ENCODE results near the gene ACVR1C.
A peak's percentile ranks its signal among the peaks of the same experiment; 100 is the strongest.

The ACVR1C gene

GRCh38 chr2:157497638-157498314 is 130.9 kb downstream of the ACVR1C start:
- DNase-seq (ENCODE audit: low read depth) = no peak

GRCh38 chr2:157492189-157492773 is 136.4 kb downstream of the ACVR1C start:
- DNase-seq (ENCODE audit: low read depth) = peak; percentile 57

- no peak for DNase-seq (ENCODE audit: low read depth)
Observed at GRCh38 chr2:157489983-157490382, 138.7 kb downstream of the ACVR1C start.

GRCh38 chr2:157488877-157489276 is 139.8 kb downstream of the ACVR1C start:
- no peak for DNase-seq (ENCODE audit: low read depth)

GRCh38 chr2:157487747-157488146 is 140.9 kb downstream of the ACVR1C start:
- DNase-seq (ENCODE audit: low read depth) = no peak

GRCh38 chr2:157487271-157487610 is 141.4 kb downstream of the ACVR1C start:
- no peak for DNase-seq (ENCODE audit: low read depth)

- no peak for DNase-seq (ENCODE audit: low read depth)
Observed at GRCh38 chr2:157486596-157487270, 141.9 kb downstream of the ACVR1C start.

GRCh38 chr2:157480182-157480961 is 148.3 kb downstream of the ACVR1C start:
- no peak for DNase-seq (ENCODE audit: low read depth)

- no peak for DNase-seq (ENCODE audit: low read depth)
Observed at GRCh38 chr2:157479081-157480027, 149.3 kb downstream of the ACVR1C start.

GRCh38 chr2:157477919-157478318 is 150.7 kb downstream of the ACVR1C start:
- no peak for DNase-seq (ENCODE audit: low read depth)

GRCh38 chr2:157476953-157477709 is 151.5 kb downstream of the ACVR1C start:
- DNase-seq (ENCODE audit: low read depth) = no peak

Data from T follicular helper cell (primary cell).